ENCODE data around the gene MC1R.

The MC1R gene

GRCh38 chr16:89936034-89936433, 17.4 kb downstream of the MC1R start:
- no peak for DNase-seq

- no peak for DNase-seq
Measured at GRCh38 chr16:89936508-89936907, 17.8 kb downstream of the MC1R start.

GRCh38 chr16:89936981-89937380, 18.3 kb downstream of the MC1R start:
- no peak for DNase-seq

GRCh38 chr16:89938175-89938885, 19.7 kb downstream of the MC1R start:
- DNase-seq = no peak

GRCh38 chr16:89944773-89945172, 26.1 kb downstream of the MC1R start:
- no peak for DNase-seq

- no peak for DNase-seq
Measured at GRCh38 chr16:89945654-89946053, 27.0 kb downstream of the MC1R start.

GRCh38 chr16:89946515-89946914, 27.9 kb downstream of the MC1R start:
- DNase-seq = no peak

GRCh38 chr16:89949121-89949742, 30.6 kb downstream of the MC1R start:
- no peak for DNase-seq

- no peak for DNase-seq
Measured at GRCh38 chr16:89949756-89950155, 31.1 kb downstream of the MC1R start.

- no peak for DNase-seq
Measured at GRCh38 chr16:89951509-89951908, 32.8 kb downstream of the MC1R start.

- no peak for DNase-seq
Measured at GRCh38 chr16:89952049-89952448, 33.4 kb downstream of the MC1R start.

GRCh38 chr16:89952551-89952950, 33.9 kb downstream of the MC1R start:
- DNase-seq = no peak

GRCh38 chr16:89953671-89954406, 35.2 kb downstream of the MC1R start:
- DNase-seq = no peak

GRCh38 chr16:89954462-89954861, 35.8 kb downstream of the MC1R start:
- no peak for DNase-seq

GRCh38 chr16:89955001-89955685, 36.5 kb downstream of the MC1R start:
- no peak for DNase-seq

- no peak for DNase-seq
Measured at GRCh38 chr16:89956505-89957215, 38.0 kb downstream of the MC1R start.

GRCh38 chr16:89957216-89957785, 38.6 kb downstream of the MC1R start:
- DNase-seq = no peak

GRCh38 chr16:89958068-89958467, 39.4 kb downstream of the MC1R start:
- DNase-seq = no peak

- no peak for DNase-seq
Measured at GRCh38 chr16:89958596-89958995, 39.9 kb downstream of the MC1R start.

- DNase-seq = no peak
Measured at GRCh38 chr16:89960966-89961365, 42.3 kb downstream of the MC1R start.

GRCh38 chr16:89961920-89962319, 43.3 kb downstream of the MC1R start:
- no peak for DNase-seq

GRCh38 chr16:89962754-89963498, 44.3 kb downstream of the MC1R start:
- no peak for DNase-seq
